Fibroblast of the aortic adventitia (primary cell): Measurements from ENCODE around the gene FRMD4A. TPM values are rescaled to one million over a fixed set of nuclear protein-coding genes. Genes with fewer than 3 reads are reported as not detected.
"Not testable (repeated sequence)": the region's sequence is repeated elsewhere in the genome, so short reads cannot be mapped to it uniquely, and the experiment has no call there.

Experiments used
- DNase-seq: peaks from one replicate; pipeline ENCODE4 v3.0.0-alpha.2; 2010; ENCODE audit warnings: low read depth
- H3K4me3 ChIP-seq: 2 replicates; pipeline ENCODE4 v1.5.1; 2011; ENCODE audit warnings: low read depth, mild to moderate bottlenecking, control low read depth, low read length, moderate library complexity
- total RNA-seq: library from RNA; depleted of rRNA; stranded (reverse); fragments of >200 nt; gene quantifications from 2 replicates; pipeline ENCODE4 v1.2.3, GENCODE V29; 2012; ENCODE audit warnings: low replicate concordance
- TF ChIP-seq, protein P1 (sequence below): IDR thresholded peaks from 2 replicates; pipeline ENCODE4 v1.5.1; 2011; ENCODE audit warnings: mild to moderate bottlenecking, low read length, control low read depth, inconsistent platforms; ENCODE audit not compliant: insufficient read depth

FRMD4A gene
- total RNA-seq, 1 donor = 42.4 TPM

GRCh38 chr10:14247377-14248116 is 83.2 kb downstream of the FRMD4A start:
- TF ChIP-seq, protein P1, sequence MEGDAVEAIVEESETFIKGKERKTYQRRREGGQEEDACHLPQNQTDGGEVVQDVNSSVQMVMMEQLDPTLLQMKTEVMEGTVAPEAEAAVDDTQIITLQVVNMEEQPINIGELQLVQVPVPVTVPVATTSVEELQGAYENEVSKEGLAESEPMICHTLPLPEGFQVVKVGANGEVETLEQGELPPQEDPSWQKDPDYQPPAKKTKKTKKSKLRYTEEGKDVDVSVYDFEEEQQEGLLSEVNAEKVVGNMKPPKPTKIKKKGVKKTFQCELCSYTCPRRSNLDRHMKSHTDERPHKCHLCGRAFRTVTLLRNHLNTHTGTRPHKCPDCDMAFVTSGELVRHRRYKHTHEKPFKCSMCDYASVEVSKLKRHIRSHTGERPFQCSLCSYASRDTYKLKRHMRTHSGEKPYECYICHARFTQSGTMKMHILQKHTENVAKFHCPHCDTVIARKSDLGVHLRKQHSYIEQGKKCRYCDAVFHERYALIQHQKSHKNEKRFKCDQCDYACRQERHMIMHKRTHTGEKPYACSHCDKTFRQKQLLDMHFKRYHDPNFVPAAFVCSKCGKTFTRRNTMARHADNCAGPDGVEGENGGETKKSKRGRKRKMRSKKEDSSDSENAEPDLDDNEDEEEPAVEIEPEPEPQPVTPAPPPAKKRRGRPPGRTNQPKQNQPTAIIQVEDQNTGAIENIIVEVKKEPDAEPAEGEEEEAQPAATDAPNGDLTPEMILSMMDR = no peak
- no peak overlapping the region for H3K4me3 ChIP-seq
- peak; percentile 17 for DNase-seq

DNA sequence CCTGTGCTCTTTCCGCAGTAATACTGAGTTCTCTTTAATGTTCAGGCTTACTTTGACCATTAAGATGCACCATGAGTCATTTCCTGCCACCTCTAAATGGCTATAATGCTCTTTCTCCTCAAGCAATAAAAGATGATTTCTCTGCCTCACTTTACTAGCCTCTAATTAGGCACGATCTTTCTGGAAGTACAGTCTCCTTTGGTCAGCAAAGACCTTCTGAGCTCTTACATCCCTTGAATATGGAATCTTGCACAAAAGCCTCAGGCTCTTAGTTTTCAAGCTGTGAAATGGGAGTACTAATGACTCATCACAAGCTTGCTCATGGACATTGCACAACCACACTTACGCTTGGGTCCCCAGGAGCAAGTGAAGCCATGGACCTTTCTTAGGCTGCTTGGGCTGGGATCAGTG is 85.9 kb downstream of the FRMD4A start:
- no peak overlapping the region for H3K4me3 ChIP-seq
- TF ChIP-seq, protein P1 = no peak
- peak; percentile 2 for DNase-seq

- H3K4me3 ChIP-seq = no peak overlapping the region
- DNase-seq = no peak
- TF ChIP-seq, protein P1 = no peak
Measured at GRCh38 chr10:14244147-14244546, 86.6 kb downstream of the FRMD4A start.

- DNase-seq = no peak
- TF ChIP-seq, protein P1 = no peak
- no peak overlapping the region for H3K4me3 ChIP-seq
Measured at GRCh38 chr10:14243221-14243620, 87.5 kb downstream of the FRMD4A start.

DNA sequence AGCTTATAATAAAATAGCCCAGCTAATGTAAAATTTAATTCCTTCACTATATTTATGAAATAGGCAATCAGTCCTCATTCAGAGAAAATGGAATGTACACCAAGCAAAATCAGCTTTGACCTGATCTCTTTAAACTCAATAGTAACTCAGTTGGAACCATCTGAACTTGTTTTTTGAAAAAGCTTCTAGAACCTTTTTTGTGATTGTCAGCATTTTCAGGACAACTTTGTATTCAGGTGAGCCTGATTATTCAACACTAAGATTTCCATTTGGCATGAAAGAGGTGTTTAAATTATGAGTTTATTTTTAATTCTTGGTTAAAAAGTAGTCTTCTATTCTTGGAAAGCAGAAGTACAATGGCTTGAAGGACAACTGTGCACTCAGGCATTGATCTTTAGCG is 89.5 kb downstream of the FRMD4A start:
- TF ChIP-seq, protein P1 = no peak
- DNase-seq = no peak
- H3K4me3 ChIP-seq = no peak overlapping the region

- DNase-seq = no peak
- H3K4me3 ChIP-seq = no peak overlapping the region
- TF ChIP-seq, protein P1 = no peak
Measured at GRCh38 chr10:14240253-14241189, 90.2 kb downstream of the FRMD4A start.

- not testable (repeated sequence) for DNase-seq, H3K4me3 ChIP-seq
Measured at GRCh38 chr10:14238659-14239058, 92.1 kb downstream of the FRMD4A start.
